ENCODE results near the gene USP1. TPM values are rescaled to one million over a fixed set of nuclear protein-coding genes. Genes with fewer than 3 reads are reported as not detected.
A peak's percentile ranks its signal among the peaks of the same experiment; 100 is the strongest.

The USP1 gene
- total RNA-seq, 4 donors from 2014 or later = 17.6 to 26.4 (median 20.7) TPM

GRCh38 chr1:62434618-62435001 lies 2.2 kb upstream of the USP1 start:
- no peak for DNase-seq (ENCODE audit: low spot score in 2 of 2)
- WGBS = 90% methylated on average over 12 of the region's 12 CpGs
- no peak overlapping the region for H3K4me3 ChIP-seq

DNA sequence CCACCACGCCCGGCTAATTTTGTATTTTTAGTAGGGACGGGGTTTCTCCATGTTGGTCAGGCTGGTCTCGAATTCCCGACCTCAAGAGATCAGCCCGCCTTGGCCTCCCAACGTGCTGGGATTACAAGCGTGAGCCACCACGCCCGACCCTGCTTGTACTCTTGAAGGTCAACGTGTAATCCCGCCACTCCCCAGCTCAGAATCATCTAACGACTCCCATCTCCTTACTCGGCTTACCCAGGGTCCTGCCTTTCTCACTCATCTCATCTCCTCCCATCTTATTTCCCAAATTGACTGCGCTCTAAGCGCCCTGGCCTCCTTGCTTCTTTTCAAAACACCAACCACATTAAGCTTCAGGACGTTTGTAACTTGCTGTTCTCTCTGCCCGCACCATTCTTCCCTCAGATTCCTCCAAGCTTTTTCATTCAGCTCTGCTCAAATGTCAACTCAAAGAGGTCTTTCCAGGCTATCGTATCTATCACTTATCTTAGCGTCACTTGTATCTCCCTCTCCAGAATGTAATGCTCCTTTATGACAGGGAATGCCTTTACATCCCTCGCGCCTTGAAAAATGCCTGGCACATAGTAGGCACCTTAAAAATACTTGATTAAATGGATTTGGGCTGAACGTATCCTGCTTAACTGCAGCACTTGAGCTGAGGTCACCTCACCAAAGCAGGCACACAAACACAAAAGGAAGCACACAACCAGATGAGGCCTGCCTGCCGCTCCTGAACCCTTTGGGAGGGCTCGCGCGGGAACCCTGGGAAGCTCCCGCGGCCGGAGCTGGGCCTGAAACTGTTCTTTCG lies 1.4 kb upstream of the USP1 start:
- Histone ChIP-seq H3K9me3 (no peaks in the 10 kb centered on the region), H3K4me1 (peaks cover 31% of the 10 kb centered on the region), H3K27ac (peak overlapping the region; percentile 98), H3K4me3 (peak overlapping the region; percentile 97), H3K27me3 (no peaks in the 10 kb centered on the region), H3K36me3 (no peaks in the 10 kb centered on the region)
- 52% methylated on average over 29 of the region's 31 CpGs for WGBS
- no peak for DNase-seq (ENCODE audit: low spot score in 2 of 2)
- TF ChIP-seq POLR2AphosphoS5 (IDR thresholded peaks at IDR 0.05) = no peak

More at GRCh38 chr1:62434618-62435001, 2.2 kb upstream of the USP1 start:
- TF ChIP-seq POLR2AphosphoS5 (IDR thresholded peaks at IDR 0.05) (no peak), EP300 (IDR thresholded peaks at IDR 0.05) (no peak), POLR2A (IDR thresholded peaks at IDR 0.05) (no peak)
- TF ChIP-seq, protein P1, sequence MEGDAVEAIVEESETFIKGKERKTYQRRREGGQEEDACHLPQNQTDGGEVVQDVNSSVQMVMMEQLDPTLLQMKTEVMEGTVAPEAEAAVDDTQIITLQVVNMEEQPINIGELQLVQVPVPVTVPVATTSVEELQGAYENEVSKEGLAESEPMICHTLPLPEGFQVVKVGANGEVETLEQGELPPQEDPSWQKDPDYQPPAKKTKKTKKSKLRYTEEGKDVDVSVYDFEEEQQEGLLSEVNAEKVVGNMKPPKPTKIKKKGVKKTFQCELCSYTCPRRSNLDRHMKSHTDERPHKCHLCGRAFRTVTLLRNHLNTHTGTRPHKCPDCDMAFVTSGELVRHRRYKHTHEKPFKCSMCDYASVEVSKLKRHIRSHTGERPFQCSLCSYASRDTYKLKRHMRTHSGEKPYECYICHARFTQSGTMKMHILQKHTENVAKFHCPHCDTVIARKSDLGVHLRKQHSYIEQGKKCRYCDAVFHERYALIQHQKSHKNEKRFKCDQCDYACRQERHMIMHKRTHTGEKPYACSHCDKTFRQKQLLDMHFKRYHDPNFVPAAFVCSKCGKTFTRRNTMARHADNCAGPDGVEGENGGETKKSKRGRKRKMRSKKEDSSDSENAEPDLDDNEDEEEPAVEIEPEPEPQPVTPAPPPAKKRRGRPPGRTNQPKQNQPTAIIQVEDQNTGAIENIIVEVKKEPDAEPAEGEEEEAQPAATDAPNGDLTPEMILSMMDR (IDR thresholded peaks at IDR 0.05) = no peak
- Histone ChIP-seq H3K27ac (no peak overlapping the region), H3K36me3 (no peaks in the 10 kb centered on the region), H3K4me1 (peaks cover 22% of the 10 kb centered on the region), H3K9me3 (no peaks in the 10 kb centered on the region), H3K27me3 (no peaks in the 10 kb centered on the region)

GRCh38 chr1:62436039-62436465 lies 797 bp upstream of the USP1 start:
- Histone ChIP-seq H3K4me3 (peak overlapping the region; percentile 97), H3K27me3 (no peaks in the 10 kb centered on the region), H3K27ac (peak overlapping the region; percentile 98), H3K9me3 (no peaks in the 10 kb centered on the region), H3K4me1 (peaks cover 31% of the 10 kb centered on the region), H3K36me3 (no peaks in the 10 kb centered on the region)
- TF ChIP-seq POLR2A (IDR thresholded peaks at IDR 0.05) (peak; percentile 73 to 97), EP300 (IDR thresholded peaks at IDR 0.05) (no peak), POLR2AphosphoS5 (IDR thresholded peaks at IDR 0.05) (peak; percentile 62 to 98 (median 93))
- WGBS = under 1% methylated on average over 43 of the region's 45 CpGs
- DNase-seq (ENCODE audit: low spot score in 2 of 2) = peak in 1 of 2 donors; percentile 97

DNA sequence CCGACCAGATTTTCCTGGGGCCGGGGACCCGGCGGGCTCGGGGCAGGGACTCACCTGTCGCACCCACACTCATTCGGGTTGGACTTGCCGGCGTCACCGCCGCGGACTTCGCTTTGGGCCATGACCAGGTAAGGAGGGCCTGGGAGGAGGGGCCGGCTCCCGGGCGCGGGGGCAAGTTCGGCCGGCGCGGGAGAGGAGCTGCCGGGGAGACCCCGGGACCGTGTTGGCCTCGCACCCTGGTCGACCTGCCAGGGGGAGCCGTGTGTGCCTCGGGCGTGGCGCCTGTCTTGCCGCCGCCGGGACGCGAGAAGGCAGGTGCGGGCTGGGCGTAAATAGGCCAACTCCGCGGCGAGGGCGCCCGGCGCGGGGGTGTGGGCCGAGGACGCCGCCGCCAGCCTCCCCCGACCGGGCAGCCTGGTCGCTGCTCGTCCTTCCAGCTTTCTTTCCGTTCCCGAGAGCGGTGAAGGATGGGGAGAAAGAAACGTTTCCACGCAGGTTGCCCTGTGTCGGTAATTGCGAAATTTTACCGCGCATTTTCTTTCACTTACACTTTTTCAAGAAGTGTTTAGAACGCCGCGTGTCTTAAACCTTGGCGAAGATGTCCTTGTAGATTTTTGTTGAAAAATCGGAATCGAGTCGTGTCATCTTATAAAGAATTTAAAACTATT lies 558 bp downstream of the USP1 start:
- no peaks in the 10 kb centered on the region for H3K27me3 ChIP-seq

GRCh38 chr1:62438163-62438562 lies 1.3 kb downstream of the USP1 start:
- no peak for TF ChIP-seq EP300 (IDR thresholded peaks at IDR 0.05)
- TF ChIP-seq POLR2A (IDR thresholded peaks at IDR 0.05) = no peak
- no peak for TF ChIP-seq POLR2AphosphoS5 (IDR thresholded peaks at IDR 0.05)
- TF ChIP-seq, protein P1 (IDR thresholded peaks at IDR 0.05) = no peak
- peaks cover 10% of the 10 kb centered on the region for H3K36me3 ChIP-seq
- no peaks in the 10 kb centered on the region for H3K9me3 ChIP-seq
- H3K27me3 ChIP-seq = no peaks in the 10 kb centered on the region
- peak overlapping the region; percentile 97 for H3K4me3 ChIP-seq
- peak overlapping the region; percentile 98 for H3K27ac ChIP-seq
- 0% methylated on average over 7 of the region's 7 CpGs for WGBS
- peaks cover 31% of the 10 kb centered on the region for H3K4me1 ChIP-seq
- no peak for DNase-seq (ENCODE audit: low spot score in 2 of 2)

More for the DNA sequence above, 558 bp downstream of the USP1 start:
- TF ChIP-seq POLR2A (IDR thresholded peaks at IDR 0.05) (no peak), POLR2AphosphoS5 (IDR thresholded peaks at IDR 0.05) (no peak), EP300 (IDR thresholded peaks at IDR 0.05) (no peak)
- TF ChIP-seq, protein P1 (IDR thresholded peaks at IDR 0.05) = no peak
- Histone ChIP-seq H3K9me3 (no peaks in the 10 kb centered on the region), H3K36me3 (peaks cover 4% of the 10 kb centered on the region), H3K27ac (peak overlapping the region; percentile 98), H3K4me3 (peak overlapping the region; percentile 97), H3K4me1 (peaks cover 31% of the 10 kb centered on the region)
- WGBS = 0% methylated on average over 17 of the region's 68 CpGs
- DNase-seq (ENCODE audit: low spot score in 2 of 2) = peak; percentile 81 to 89
